Measurements from ENCODE around the gene CPEB4.

Gene CPEB4

DNA sequence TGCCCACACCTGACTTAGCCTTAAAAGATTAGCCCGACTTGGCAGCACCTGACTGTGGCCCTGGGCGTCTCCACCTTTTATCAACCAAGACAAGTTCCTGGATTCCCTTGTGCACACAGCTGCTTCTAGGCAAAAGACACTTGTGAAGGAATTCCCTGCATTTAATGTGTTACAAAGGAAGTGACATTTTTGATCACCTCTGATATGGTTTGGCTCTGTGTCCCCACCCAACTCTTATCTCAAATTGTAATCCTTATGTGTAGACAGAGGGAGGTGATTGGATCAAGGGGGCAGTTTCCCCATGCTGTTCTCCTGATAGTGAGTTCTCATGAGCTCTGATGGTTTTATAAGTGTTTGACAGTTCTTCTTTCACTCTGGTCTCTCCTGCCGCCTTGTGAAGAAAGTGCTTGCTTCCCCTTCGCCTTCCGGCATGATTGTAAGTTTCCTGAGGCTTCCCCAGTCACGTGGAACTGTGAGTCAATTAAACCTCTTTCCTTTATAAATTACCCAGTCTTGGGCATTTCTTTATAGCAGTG, 2.6 kb upstream of the CPEB4 start:
- peak; percentile 62 for DNase-seq

DNA sequence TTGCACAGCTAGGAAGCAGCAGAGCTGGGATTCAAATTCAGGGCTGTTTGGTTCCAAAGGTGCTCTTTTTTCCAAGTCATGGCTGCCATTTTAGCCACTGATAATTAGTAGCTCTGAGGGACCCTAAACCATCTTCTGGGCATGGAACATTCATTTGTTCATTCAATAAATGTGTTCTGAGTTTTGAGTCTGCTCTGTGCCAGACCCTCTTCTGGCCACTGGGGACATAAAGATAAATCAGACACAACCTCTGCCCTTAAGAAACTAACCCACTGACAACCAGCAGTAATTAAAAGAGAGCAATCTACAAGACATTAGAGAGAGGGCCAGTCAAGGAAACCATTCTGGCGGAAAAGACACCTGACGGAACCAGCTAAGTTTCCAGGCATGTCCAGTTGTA, 2.0 kb upstream of the CPEB4 start:
- no peak for DNase-seq

DNA sequence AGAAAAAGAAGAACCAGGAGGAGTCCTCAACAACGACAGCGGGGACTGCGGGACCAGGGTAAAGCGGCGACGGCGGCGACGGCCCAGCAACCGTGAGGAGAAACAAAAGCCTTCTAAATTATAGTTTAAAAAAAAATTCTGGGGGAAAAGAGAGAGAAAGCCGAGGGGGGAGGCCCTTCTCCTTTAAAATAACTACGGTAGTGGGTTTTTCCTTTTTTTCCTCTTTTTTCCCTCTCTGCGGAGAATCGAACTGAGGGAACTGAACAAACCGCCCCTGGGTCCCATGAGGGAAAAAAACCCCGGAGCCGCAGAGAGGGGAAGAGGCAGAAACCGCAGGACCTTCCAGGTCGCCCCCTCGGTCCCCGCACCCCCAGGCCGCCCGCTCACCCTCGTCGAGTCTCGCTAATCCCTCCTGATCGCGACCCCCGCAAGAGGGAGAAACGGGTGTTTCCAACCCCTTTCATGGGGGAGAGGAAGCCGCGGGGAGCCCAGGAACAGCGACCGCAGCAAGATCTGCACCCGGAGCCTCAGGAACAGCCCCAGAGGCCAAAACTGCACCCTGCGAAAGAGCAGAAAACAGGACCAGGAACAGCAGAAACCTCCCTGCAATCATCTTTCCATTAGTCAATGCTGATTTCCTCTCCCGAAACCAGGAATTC, 453 bp downstream of the CPEB4 start:
- DNase-seq: no peak

DNA sequence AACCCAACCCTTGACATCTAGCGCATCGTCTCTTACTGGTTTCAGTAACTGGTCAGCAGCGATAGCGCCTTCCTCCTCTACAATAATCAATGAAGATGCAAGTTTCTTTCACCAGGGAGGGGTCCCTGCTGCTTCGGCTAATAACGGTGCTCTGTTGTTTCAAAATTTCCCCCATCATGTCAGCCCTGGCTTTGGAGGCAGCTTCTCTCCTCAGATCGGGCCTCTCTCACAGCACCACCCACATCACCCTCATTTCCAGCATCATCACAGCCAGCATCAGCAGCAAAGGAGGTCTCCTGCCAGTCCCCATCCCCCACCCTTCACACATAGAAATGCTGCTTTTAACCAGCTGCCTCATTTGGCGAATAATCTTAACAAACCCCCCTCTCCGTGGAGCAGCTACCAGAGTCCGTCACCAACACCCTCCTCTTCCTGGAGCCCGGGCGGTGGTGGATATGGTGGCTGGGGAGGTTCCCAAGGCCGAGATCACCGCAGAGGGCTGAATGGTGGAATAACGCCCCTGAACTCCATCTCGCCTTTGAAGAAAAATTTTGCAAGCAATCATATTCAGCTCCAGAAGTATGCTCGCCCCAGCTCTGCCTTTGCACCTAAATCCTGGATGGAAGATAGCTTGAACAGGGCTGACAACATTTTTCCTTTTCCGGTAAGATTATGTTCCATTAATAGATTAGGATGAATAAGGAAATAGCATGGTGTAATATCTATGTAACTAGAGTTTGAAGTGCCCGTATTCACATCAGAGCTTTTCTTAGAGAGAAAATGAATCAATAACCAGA, 2.2 kb downstream of the CPEB4 start:
- no peak for DNase-seq

DNA sequence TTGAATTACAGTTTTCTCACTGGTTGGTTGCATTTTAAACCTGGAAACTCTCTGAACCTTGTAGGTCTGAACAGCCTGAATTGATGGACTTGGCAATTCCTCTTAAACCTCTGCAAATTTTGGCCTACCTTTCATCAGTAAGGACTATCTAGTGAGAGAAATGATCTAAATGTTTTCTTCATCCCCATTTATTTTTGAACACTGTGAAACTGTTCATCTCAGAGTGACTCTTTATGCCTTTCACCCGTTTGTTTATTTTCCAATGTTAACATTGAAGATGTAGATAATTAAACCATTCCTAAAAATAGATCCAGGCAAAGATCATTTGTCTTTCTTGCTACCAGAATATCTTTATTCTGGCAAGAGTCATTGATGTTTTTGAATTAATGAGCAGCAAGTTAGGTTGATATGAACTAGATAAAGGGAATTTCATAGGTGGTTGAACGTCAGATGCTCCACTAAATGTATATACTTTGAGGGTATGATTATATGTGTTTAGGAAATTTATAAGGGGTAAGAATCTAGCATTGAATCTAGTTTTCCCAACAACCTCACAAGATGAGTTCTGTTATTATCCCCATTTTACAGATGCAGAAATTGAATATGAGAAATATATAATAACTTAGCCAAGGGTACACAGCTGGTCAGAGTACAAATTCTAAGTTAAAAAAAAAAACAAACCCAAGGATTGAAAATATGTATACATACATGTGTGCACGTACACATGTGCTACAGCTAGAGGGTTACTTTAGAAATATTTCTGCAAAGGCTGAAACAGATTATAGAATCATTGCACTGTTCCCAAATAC, 3.4 kb downstream of the CPEB4 start:
- no peak for DNase-seq

DNA sequence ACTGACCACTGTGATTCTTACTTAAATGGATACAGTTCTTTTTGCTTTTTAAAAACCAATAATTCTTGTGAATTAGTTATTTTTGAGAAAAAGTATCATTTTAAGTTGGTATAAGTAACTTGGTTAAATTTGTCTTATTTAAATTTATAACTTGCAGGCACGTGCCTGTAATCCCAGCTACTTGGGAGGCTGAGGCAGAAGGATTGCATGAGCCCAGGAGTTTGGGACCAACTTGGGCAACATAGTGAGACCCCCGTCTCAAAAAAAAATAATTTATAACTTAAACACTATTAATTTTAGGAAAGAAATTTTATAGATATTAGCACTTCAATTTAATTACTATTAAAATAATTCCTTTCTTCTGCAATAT, 5.0 kb downstream of the CPEB4 start:
- no peak for DNase-seq

DNA sequence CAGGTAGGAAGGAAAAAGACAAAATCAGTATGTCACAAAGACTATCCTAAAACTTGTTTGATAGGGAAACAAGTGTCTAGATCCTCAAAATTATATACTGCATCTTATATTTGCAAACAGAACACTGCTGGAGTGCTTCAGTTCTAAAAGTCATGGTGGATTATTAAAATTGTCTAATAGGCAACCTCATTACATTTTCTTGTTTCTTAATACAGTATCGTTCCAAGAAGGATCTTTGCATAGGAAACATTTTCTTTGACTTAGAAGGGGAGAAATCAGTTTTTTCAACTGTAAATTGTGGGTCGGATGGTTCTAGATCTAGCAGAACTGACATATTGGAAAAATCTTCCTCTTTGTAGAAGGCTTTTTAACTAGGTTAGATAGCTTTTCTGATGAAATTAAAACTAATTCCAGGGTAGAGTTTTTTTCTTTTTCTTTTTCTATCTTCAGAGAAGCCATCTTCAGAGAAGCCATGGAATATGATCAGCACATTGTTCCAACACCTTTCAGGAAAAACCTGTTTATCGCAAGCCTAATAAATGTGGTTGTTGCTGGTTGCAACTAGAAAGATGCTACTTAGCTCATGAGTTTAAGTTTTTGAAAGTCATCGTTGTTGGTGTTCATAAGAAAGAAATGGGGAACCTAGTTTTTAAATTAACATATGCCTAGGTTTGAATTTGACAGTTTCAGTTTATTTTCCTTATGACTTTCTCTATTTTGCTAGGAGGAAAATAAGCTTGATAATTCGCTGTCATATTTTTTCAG, 7.4 kb downstream of the CPEB4 start:
- DNase-seq: no peak

DNA sequence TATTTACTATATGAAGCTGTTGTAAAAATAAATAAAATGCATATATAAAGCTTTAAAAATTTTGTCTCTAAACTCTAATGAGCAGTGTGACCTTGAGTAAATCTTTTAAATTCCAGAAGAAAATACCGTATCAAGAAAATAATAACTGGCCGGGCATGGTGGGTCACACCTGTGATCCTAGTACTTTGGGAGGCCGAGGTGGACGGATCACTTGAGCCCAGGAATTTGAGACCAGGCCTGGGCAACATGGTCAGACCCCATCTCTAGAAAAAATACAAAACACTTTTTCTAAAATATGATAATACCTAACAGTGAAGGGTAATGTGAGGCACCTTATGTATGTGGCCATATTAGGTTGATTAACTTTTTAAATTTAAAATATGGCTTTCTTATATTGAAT, 8.5 kb downstream of the CPEB4 start:
- DNase-seq: no peak

DNA sequence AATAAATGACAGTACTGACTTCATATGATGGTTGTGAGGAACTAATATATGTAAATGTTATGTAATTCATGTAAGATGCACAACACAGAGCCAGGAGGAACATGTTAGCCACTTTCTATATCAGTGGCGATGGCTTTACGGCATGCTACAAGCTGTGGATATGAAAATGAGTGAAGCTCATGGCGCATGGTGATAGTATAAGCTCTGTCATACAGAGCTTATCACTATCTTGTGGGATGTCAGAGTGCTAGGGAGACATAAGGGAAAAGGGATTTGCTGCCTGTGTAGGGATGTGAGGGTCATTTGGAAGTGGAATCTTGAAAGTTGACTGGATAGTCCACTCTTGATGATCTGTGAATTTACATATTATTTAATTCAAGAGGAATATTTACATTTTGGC, 13.6 kb downstream of the CPEB4 start:
- DNase-seq: no peak

DNA sequence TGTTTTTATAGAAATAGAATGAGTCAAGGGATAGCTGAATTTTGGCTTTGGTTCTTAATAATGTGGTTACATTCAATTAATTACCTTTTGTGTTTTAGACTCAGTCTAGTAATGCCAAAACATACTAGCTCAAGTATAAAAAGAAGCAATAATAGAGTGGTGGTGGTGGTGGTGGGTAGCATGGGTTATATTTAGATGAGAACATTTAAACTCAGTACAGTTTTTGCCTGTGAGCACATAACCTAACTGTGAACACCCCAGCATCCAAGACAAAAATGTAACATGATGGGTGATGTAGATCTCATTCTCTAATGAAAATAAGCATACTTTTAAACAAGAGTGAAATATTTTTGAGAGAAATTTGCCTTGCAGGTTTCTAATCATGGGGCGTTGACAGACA, 14.2 kb downstream of the CPEB4 start:
- DNase-seq: no peak

DNA sequence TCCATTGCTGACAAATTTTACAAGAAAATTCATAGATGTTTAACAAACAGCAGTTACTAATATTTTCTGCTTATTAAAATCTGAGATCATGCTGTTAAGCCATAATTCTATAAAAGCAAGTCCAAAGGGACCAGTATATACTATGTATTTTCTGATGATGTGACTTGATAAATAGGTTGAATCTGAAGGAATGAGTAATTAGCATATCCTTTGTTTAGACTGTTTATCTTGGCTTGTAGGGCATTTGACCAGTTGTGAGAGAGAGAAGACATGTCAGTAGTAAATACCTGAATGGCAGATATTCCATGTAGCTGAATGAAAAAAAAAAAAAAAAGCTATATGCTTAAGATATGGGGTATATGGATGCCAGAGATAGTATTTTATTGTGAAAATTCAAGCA, 14.6 kb downstream of the CPEB4 start:
- DNase-seq: no peak

DNA sequence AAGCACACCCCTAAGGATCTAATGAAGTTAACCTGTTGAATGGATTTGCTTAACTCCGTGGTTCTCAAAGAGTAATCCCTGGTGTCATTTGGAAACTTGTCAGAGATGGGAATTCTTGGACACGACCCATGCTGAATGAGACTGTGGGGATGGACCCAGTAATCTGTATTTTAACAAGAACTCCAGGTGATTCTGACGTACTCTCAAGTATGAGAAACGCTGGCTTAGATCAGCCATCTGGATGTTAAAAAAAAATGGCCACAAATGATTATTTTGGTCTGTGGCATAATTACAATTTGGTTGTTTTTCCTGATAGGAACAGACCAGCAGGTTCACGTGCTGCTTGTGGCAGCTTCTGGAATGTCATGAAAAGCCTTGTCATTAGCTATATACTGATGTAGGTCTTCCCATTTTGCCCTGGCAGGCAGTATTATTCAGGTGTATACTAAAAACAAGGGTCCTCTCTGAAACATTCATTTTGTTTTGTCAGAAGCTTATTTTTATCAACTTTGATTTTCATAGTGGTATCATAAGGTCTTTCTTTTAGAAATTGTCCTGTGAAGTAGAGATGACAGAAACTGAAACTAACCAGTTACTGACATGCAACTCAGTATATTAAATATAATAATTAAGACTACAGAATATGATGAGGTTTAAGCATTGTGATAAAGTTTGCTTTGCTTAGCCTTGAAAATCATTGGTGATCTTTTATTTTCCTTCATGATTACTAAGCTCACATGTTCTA, 15.4 kb downstream of the CPEB4 start:
- DNase-seq: no peak

DNA sequence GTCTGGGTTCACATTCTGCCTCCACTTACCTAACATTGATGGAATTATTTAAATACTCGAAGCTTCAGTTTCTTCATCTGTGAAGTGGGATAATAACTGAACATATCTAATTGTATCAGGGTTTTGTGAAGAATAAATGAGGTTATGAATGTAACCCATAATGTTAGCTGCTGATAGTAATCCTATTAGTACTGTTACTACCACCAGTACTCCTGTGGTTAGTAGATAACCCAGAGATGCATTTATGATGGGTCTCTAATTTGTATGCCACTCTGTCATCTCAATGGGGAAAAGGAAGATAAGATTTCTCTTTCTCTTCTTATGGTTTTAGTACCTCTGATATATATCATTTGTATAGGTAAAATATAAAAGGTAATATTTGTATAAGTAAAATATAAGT, 16.0 kb downstream of the CPEB4 start:
- no peak for DNase-seq

DNA sequence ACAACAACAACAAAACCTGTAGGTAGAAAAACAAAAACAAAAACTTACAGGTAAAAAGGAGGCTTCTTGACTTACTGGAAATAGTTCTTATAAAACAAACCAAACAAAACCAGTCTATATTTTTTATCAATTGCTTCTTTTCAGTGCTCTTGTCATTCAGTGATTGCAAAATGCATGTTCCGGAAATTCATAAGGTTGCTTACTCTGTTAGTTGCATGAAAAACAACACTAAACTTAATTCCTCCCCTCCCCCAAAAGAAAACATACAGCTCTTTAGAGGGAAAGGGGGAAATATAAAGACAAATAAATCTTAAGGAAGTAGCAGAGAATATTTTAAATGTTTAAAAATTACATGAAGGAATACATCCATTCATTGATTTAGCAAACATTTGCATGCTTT, 19.1 kb downstream of the CPEB4 start:
- DNase-seq: no peak

DNA sequence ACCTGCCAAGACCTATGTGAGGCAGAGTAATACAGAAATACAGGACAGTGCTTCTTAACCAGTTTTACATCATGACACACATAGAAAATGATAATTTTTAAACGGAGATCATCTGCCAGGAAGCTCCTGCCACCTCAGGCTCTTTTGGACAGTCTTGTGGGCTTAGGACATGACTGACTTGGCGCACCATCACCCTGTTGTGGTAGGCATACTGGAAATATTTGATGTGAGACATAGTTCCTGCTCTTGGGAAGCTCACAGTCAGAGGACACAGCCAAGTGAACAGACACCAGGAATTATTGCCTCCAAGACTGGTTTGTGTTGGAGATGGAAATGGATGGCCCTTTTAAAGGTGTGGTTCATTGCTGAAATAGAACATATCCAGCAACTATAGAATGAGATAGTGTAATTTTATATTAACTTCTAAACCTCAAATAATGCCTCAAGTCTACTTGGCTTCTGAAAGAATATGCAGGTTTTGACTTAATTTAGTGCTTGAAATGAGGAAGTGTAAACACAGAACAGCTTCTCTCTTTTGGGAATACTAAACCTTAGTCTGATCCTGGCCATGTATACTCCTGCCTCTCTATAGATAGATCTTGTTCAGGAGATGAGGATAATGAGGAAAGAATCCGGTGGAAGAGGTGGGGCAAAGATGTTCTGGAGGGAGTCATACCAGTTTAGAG, 19.7 kb downstream of the CPEB4 start:
- DNase-seq: no peak

DNA sequence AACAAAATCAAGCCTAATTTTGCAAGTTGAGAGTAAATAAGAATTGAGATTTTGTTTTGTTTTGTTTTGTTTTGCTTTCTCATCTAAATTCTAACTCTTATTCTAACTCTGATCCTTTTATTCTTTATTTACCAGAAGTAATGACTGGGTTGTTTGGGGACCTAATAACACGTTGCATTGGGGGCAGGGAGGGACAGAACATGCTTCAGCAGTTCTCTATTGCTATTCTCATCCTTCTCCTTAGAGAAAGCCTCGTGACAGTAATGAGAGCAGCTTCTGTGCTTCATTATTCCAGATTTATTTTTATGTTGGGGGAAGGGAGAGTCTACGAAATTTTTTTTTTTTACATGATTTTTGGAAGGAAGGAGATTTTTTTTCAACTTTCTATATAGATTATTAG, 21.1 kb downstream of the CPEB4 start:
- no peak for DNase-seq

DNA sequence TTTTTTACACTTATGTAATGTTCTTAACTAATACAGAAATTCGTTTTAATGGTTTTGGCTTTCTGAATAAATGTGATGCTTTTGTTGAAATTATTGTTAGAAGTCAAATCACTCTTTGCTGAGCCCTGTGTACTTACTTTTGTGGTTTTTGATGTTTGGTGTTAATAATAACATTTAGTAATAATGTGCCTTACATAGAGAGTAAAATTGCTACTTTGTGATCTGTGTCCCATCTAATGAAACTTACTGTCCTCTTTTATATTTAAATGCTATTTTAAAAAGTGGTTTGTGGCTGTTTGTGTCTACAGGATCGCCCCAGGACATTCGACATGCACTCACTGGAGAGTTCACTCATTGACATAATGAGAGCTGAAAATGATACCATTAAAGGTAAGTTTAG, 22.1 kb downstream of the CPEB4 start:
- no peak for DNase-seq

DNA sequence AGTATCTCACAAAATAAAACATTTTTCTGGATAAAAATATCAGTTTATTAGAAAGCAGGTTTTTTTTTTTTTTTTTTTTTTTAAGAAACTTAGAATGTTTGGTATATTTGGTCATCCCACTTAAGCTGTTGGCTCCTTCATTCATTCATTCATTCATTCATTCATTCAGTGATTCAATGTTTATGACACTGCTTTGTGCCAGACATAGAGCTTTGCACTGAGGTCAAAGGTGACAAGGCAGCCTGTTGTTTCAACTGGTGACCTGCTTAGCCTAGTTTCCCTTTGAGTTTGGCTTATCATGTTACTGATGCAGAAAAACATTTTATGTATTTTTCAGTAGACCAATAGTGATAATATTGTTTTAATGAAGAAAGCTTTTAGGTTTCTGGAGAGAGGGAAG, 23.5 kb downstream of the CPEB4 start:
- DNase-seq: no peak

DNA sequence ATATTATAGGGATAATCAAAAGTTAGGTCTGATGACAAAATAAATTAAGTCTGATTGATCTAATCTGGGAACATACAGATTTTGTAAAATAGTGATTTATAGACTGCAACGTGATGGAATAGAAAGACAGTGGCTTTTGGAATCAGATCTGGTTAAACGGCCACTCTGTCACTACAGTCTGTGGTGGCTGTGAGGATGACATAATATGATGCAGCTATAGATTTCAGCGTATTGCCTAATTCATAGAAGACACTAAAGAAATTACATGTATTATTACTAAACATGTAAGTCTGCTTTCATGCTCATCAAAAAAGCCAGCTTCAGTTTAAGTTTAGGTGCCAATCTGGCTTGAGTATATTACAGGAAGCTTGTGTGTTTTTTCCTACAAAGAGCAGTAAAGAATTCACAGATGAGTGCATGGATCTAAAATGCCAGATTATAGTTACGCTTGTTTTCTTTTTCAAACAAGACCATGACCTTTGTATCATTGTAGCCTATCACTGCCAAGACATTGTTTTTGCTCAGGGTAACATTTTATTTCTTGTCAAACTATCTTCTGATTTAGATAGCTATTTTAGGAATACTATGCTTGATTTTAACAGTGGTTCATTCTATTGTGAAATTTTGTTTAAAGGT, 25.7 kb downstream of the CPEB4 start:
- no peak for DNase-seq

DNA sequence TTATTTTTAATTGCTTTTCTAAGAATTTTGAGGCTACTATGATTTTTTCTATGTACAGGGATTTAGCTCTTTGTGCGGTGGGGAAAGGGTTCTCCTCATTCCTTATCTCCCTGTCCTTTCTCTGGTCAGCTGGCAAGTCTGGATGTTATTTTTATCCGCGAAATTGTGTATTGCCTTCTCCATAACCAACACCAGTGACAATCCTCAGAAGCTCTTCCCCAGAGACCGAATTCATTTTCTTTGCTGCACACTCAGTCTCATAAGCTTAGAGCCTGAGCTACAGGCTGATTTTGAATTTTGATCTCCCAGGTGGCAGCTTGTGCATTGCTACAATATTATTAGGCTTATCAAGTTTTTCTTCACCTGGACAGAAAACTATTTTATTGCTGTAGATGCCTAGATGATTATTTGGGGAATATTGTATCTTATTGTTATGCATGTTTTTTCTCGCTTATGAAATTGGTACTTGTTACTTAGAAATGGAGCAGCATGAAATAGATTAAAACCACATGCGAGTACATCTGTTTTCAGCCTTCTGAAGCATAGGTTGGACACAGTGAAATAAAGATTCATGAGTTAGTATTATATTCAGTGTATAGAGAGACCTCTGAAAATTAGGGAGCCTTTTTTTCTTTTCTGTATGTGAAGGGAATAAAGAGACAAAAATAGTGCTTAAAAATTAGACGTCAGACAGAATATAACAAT, 27.3 kb downstream of the CPEB4 start:
- DNase-seq: no peak
